H9 (cell line): ENCODE data around the gene SPAG17. TPM values are rescaled to one million over a fixed set of nuclear protein-coding genes. Genes with fewer than 3 reads are reported as not detected.

Experiments
- DNase-seq: peaks from one replicate; pipeline ENCODE4 v3.0.0-alpha.2; 2017
- H2AFZ ChIP-seq: one replicate; pipeline ENCODE4 v1.6.1; 2013; ENCODE audit warnings: mild to moderate bottlenecking, low read length, control low read depth, moderate library complexity
- H2AK5ac ChIP-seq: 2 replicates; pipeline ENCODE4 v1.6.1; 2013; ENCODE audit warnings: low read length, control low read depth, mixed read lengths; ENCODE audit not compliant: insufficient read length
- H2BK120ac ChIP-seq: one replicate; pipeline ENCODE4 v1.6.1; 2013; ENCODE audit warnings: low read depth, mild to moderate bottlenecking, low read length, control low read depth, inconsistent platforms; ENCODE audit not compliant: poor library complexity, severe bottlenecking
- H2BK12ac ChIP-seq: 2 replicates; pipeline ENCODE4 v1.6.1; 2013; ENCODE audit warnings: low read length, control low read depth, mixed read lengths, low read depth; ENCODE audit not compliant: insufficient read length
- H2BK15ac ChIP-seq: 2 replicates; pipeline ENCODE4 v1.6.1; 2013; ENCODE audit warnings: low read depth, low read length, control low read depth
- H2BK20ac ChIP-seq: one replicate; pipeline ENCODE4 v1.6.1; 2013; ENCODE audit warnings: low read depth, mild to moderate bottlenecking, low read length, control low read depth, inconsistent platforms; ENCODE audit not compliant: poor library complexity, severe bottlenecking
- H2BK5ac ChIP-seq: 2 replicates; pipeline ENCODE4 v1.6.1; 2013; ENCODE audit warnings: low read length, control low read depth, mixed read lengths; ENCODE audit not compliant: insufficient read length
- H3K14ac ChIP-seq: 2 replicates; pipeline ENCODE4 v1.6.1; 2013; ENCODE audit warnings: low read length, control low read depth; ENCODE audit not compliant: insufficient read depth
- H3K18ac ChIP-seq: 2 replicates; pipeline ENCODE4 v1.6.1; 2013; ENCODE audit warnings: low read depth, mild to moderate bottlenecking, mixed read lengths, low read length, control low read depth; ENCODE audit not compliant: insufficient read length
- H3K23ac ChIP-seq: 2 replicates; pipeline ENCODE4 v1.6.1; 2013; ENCODE audit warnings: low read length, control low read depth, mixed read lengths, low read depth; ENCODE audit not compliant: insufficient read length
- H3K23me2 ChIP-seq: 2 replicates; pipeline ENCODE4 v1.6.1; 2013; ENCODE audit warnings: low read depth, mild to moderate bottlenecking, mixed read lengths, low read length, control low read depth; ENCODE audit not compliant: insufficient read length, poor library complexity, severe bottlenecking
- H3K27ac ChIP-seq: 2 replicates; pipeline ENCODE4 v1.5.1; 2013; ENCODE audit warnings: low read length, control low read depth, mixed read lengths, low read depth; ENCODE audit not compliant: insufficient read length
- H3K27me3 ChIP-seq: 2 replicates; pipeline ENCODE4 v1.6.1; 2013; ENCODE audit warnings: low read length, control low read depth, inconsistent platforms; ENCODE audit not compliant: insufficient read depth
- H3K4ac ChIP-seq: 2 replicates; pipeline ENCODE4 v1.6.1; 2013; ENCODE audit warnings: low read depth, mild to moderate bottlenecking, control low read depth, inconsistent platforms, low read length, moderate library complexity
- H3K4me1 ChIP-seq: 2 replicates; pipeline ENCODE4 v1.6.1; 2013; ENCODE audit warnings: low read length, control low read depth, inconsistent platforms; ENCODE audit not compliant: insufficient read depth
- H3K4me2 ChIP-seq: 2 replicates; pipeline ENCODE4 v1.6.1; 2013; ENCODE audit warnings: low read length, control low read depth, mixed read lengths; ENCODE audit not compliant: insufficient read length, insufficient read depth
- H3K56ac ChIP-seq: 2 replicates; pipeline ENCODE4 v1.6.1; 2013; ENCODE audit warnings: low read depth, mild to moderate bottlenecking, mixed read lengths, low read length, control low read depth; ENCODE audit not compliant: insufficient read length
- H3K79me1 ChIP-seq: 2 replicates; pipeline ENCODE4 v1.6.1; 2013; ENCODE audit warnings: low read depth, mild to moderate bottlenecking, moderate library complexity, low read length, control low read depth, inconsistent platforms; ENCODE audit not compliant: insufficient read depth, poor library complexity, severe bottlenecking
- H3K79me2 ChIP-seq: 2 replicates; pipeline ENCODE4 v1.6.1; 2013; ENCODE audit warnings: low read length, control low read depth, inconsistent platforms; ENCODE audit not compliant: insufficient read depth
- H3K9ac ChIP-seq: 2 replicates; pipeline ENCODE4 v1.6.1; 2013; ENCODE audit warnings: low read length, control low read depth, mixed read lengths; ENCODE audit not compliant: insufficient read length; ENCODE audit errors: extremely low read depth
- H3K9me3 ChIP-seq: one replicate; pipeline ENCODE4 v1.6.1; 2013; ENCODE audit warnings: low read depth, low read length, inconsistent platforms; ENCODE audit not compliant: control insufficient read depth
- H3T11ph ChIP-seq: one replicate; pipeline ENCODE4 v1.6.1; 2013; ENCODE audit warnings: mild to moderate bottlenecking, low read length, control low read depth, inconsistent platforms
- H4K20me1 ChIP-seq: one replicate; pipeline ENCODE4 v1.6.1; 2013; ENCODE audit not compliant: control insufficient read depth, insufficient read length, insufficient read depth
- H4K5ac ChIP-seq: 2 replicates; pipeline ENCODE4 v1.6.1; 2013; ENCODE audit warnings: low read depth, mild to moderate bottlenecking, mixed read lengths, low read length, control low read depth; ENCODE audit not compliant: insufficient read length
- H4K8ac ChIP-seq: replicated peaks from 2 replicates; pipeline ENCODE4 v1.6.1; 2013; ENCODE audit warnings: low read length, control low read depth, mixed read lengths, low read depth; ENCODE audit not compliant: insufficient read length
- H4K91ac ChIP-seq: 2 replicates; pipeline ENCODE4 v1.6.1; 2013; ENCODE audit warnings: low read depth, mild to moderate bottlenecking, moderate library complexity, mixed read lengths, low read length, control low read depth; ENCODE audit not compliant: insufficient read length
- H3K27ac Mint-ChIP-seq, 3 experiments: 2 replicates in 2 of 3; 3 replicates in 1 of 3; pipeline ENCODE4 v1.8.0; 2020 to 2021; ENCODE audit warnings: mixed read lengths in 3 of 3, mild to moderate bottlenecking in 1 of 3, moderate library complexity in 1 of 3
- H3K27me3 Mint-ChIP-seq: 2 replicates; pipeline ENCODE4 v1.8.0; 2021; ENCODE audit warnings: low read depth, mild to moderate bottlenecking, moderate library complexity, mixed read lengths
- H3K36me3 Mint-ChIP-seq, 3 experiments: 2 replicates in 2 of 3; 3 replicates in 1 of 3; pipeline ENCODE4 v1.8.0; 2020 to 2021; ENCODE audit warnings: low read depth in 3 of 3, mixed read lengths in 3 of 3; ENCODE audit not compliant: insufficient read depth in 1 of 3
- H3K4me1 Mint-ChIP-seq, 2 experiments: 2 replicates each; pipeline ENCODE4 v1.8.0; 2020; ENCODE audit warnings: mixed read lengths in 2 of 2
- H3K4me3 Mint-ChIP-seq, 2 experiments: 2 replicates in 1 of 2; 3 replicates in 1 of 2; pipeline ENCODE4 v1.8.0; 2020 to 2021; ENCODE audit warnings: mild to moderate bottlenecking in 2 of 2, mixed read lengths in 2 of 2, moderate library complexity in 1 of 2
- H3K9me3 Mint-ChIP-seq, 2 experiments: 2 replicates in 1 of 2; 3 replicates in 1 of 2; pipeline ENCODE4 v1.8.0; 2020; ENCODE audit warnings: mild to moderate bottlenecking in 2 of 2, mixed read lengths in 2 of 2, moderate library complexity in 1 of 2
- WGBS: extraction: QIAGEN DNeasy Blood & Tissue Kit; methylation state at CpG from one replicate; pipeline ENCODE4 v1.1.7; 2013; ENCODE audit warnings: missing lambda C conversion rate, low lambda C conversion rate, mixed read lengths; ENCODE audit not compliant: insufficient read length; ENCODE audit errors: extremely low coverage; 5-methylcytosine and 5-hydroxymethylcytosine counted together
- total RNA-seq: library from RNA; stranded (reverse); gene quantifications from 2 replicates; pipeline ENCODE4 v1.2.1, GENCODE V29; 2021
- TF ChIP-seq, protein P1 (sequence below): fragments of 200-600 bp; sonication (generic); conservative IDR thresholded peaks from 3 replicates; pipeline ENCODE4 v1.8.0; 2021; ENCODE audit warnings: antibody characterized with exemption, mild to moderate bottlenecking

The SPAG17 gene
- total RNA-seq, 1 experiment from 2014 or later: 0.37 TPM

DNA sequence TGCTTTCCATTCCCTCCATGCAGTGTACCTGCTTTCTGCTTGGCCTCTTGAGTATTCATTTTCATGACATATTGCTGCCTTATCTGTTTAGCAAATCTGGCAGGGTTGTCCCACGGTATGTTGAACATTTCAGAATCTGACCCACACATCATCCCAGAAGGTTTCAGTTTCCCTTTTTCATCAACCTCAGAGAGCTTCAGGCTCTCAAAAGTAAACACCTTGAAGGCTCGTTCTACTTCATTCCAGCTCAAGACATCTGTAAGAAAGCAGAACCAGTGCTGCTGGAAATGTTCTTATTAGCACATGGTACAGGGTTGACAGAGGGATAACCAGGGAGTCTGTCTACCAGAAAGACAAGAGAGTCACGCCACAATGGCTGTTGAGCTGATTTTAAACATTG, 103.6 kb downstream of the SPAG17 start:
- no peak overlapping the region for H3K56ac ChIP-seq
- no peak overlapping the region for H3K4ac ChIP-seq
- no peak overlapping the region for H3K27ac Mint-ChIP-seq
- no peaks in the 10 kb centered on the region for H3K23me2 ChIP-seq
- H2AFZ ChIP-seq: no peak overlapping the region
- H3K4me1 Mint-ChIP-seq: peaks cover 13 to 22% of the 10 kb centered on the region in 2 experiments
- H2BK120ac ChIP-seq: no peak overlapping the region
- no peaks in the 10 kb centered on the region for H3K27me3 Mint-ChIP-seq
- no peak overlapping the region for H3K4me3 Mint-ChIP-seq
- H3K27me3 ChIP-seq: no peaks in the 10 kb centered on the region
- H3K14ac ChIP-seq: no peak overlapping the region
- WGBS: no CpG with 5 or more reads among the region's 3 CpGs
- no peaks in the 10 kb centered on the region for H3K9me3 ChIP-seq
- H4K91ac ChIP-seq: no peak overlapping the region
- TF ChIP-seq, protein P1, sequence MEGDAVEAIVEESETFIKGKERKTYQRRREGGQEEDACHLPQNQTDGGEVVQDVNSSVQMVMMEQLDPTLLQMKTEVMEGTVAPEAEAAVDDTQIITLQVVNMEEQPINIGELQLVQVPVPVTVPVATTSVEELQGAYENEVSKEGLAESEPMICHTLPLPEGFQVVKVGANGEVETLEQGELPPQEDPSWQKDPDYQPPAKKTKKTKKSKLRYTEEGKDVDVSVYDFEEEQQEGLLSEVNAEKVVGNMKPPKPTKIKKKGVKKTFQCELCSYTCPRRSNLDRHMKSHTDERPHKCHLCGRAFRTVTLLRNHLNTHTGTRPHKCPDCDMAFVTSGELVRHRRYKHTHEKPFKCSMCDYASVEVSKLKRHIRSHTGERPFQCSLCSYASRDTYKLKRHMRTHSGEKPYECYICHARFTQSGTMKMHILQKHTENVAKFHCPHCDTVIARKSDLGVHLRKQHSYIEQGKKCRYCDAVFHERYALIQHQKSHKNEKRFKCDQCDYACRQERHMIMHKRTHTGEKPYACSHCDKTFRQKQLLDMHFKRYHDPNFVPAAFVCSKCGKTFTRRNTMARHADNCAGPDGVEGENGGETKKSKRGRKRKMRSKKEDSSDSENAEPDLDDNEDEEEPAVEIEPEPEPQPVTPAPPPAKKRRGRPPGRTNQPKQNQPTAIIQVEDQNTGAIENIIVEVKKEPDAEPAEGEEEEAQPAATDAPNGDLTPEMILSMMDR: no peak
- no peak overlapping the region for H4K8ac ChIP-seq
- no peak overlapping the region for H3K9ac ChIP-seq
- no peak overlapping the region for H3T11ph ChIP-seq
- H3K36me3 Mint-ChIP-seq: no peaks in the 10 kb centered on the region
- H2BK5ac ChIP-seq: no peak overlapping the region
- H3K9me3 Mint-ChIP-seq: no peaks in the 10 kb centered on the region
- H3K23ac ChIP-seq: no peak overlapping the region
- no peaks in the 10 kb centered on the region for H4K20me1 ChIP-seq
- H3K4me1 ChIP-seq: peaks cover 3% of the 10 kb centered on the region; the same call in 1 of the 2 replicates
- H3K18ac ChIP-seq: no peak overlapping the region
- H3K79me2 ChIP-seq: no peaks in the 10 kb centered on the region
- H2BK12ac ChIP-seq: no peak overlapping the region
- no peak overlapping the region for H2AK5ac ChIP-seq
- no peak overlapping the region for H3K27ac ChIP-seq
- no peak overlapping the region for H3K4me2 ChIP-seq
- no peak overlapping the region for H2BK20ac ChIP-seq
- H3K79me1 ChIP-seq: no peaks in the 10 kb centered on the region
- no peak overlapping the region for H4K5ac ChIP-seq
- DNase-seq: no peak
- H2BK15ac ChIP-seq: no peak overlapping the region
